Mesodermal cell (in vitro differentiated cells): ENCODE measurements around the gene TTC28.

Experiments used
- H3K27ac ChIP-seq: 2 replicates; pipeline ENCODE4 v1.7.0; 2013; ENCODE audit warnings: mild to moderate bottlenecking, low read depth, low read length, moderate library complexity; ENCODE audit not compliant: severe bottlenecking
- H3K36me3 ChIP-seq: 2 replicates; pipeline ENCODE4 v1.7.1; 2013; ENCODE audit warnings: mild to moderate bottlenecking, low read length, moderate library complexity; ENCODE audit not compliant: control insufficient read depth, insufficient read depth
- H3K4me1 ChIP-seq: one replicate; pipeline ENCODE4 v1.7.1; 2013; ENCODE audit warnings: mild to moderate bottlenecking, low read length; ENCODE audit not compliant: insufficient read depth, control insufficient read depth, poor library complexity, severe bottlenecking
- H3K4me3 ChIP-seq: 2 replicates; pipeline ENCODE4 v1.7.0; 2013; ENCODE audit warnings: low read length, control low read depth, mild to moderate bottlenecking; ENCODE audit not compliant: insufficient read depth, poor library complexity, severe bottlenecking; ENCODE audit errors: extremely low read depth
- H3K9me3 ChIP-seq: 2 replicates; pipeline ENCODE4 v1.7.1; 2013; ENCODE audit warnings: mild to moderate bottlenecking, low read length, moderate library complexity; ENCODE audit not compliant: control insufficient read depth
- WGBS, 2 experiments: methylation state at CpG; one replicate each; pipeline ENCODE4 v1.1.5; 2013; ENCODE audit warnings: missing lambda C conversion rate in 2 of 2; ENCODE audit not compliant: insufficient coverage in 2 of 2; 5-methylcytosine and 5-hydroxymethylcytosine counted together

The TTC28 gene

GRCh38 chr22:27962268-27963044, 717.2 kb downstream of the TTC28 start:
- 88 to 93% methylated on average over 6 of the region's 9 CpGs for WGBS, 2 experiments
- H3K4me3 ChIP-seq: no peak overlapping the region
- H3K9me3 ChIP-seq: no peaks in the 10 kb centered on the region
- H3K36me3 ChIP-seq: no peaks in the 10 kb centered on the region
- peak overlapping the region; percentile 47 for H3K27ac ChIP-seq
- H3K4me1 ChIP-seq: peaks cover 4% of the 10 kb centered on the region

- H3K9me3 ChIP-seq: no peaks in the 10 kb centered on the region
- H3K4me3 ChIP-seq: no peak overlapping the region
- H3K36me3 ChIP-seq: no peaks in the 10 kb centered on the region
- 100% methylated on average over 1 of the region's 1 CpG; no CpG with 5 or more reads in 1 of the 2 experiments for WGBS, 2 experiments
- H3K27ac ChIP-seq: no peak overlapping the region
- H3K4me1 ChIP-seq: peaks cover 4% of the 10 kb centered on the region
These were observed 718.0 kb downstream of the TTC28 start for GRCh38 chr22:27961680-27962079.

- H3K4me3 ChIP-seq: no peak overlapping the region
- WGBS, 2 experiments: no CpG with 5 or more reads among the region's 4 CpGs
- H3K27ac ChIP-seq: no peak overlapping the region
- H3K36me3 ChIP-seq: no peaks in the 10 kb centered on the region
- no peaks in the 10 kb centered on the region for H3K9me3 ChIP-seq
- H3K4me1 ChIP-seq: peaks cover 4% of the 10 kb centered on the region
These were observed 718.5 kb downstream of the TTC28 start for GRCh38 chr22:27961182-27961581.

- peaks cover 4% of the 10 kb centered on the region for H3K4me1 ChIP-seq
- H3K9me3 ChIP-seq: no peaks in the 10 kb centered on the region
- no peak overlapping the region for H3K27ac ChIP-seq
- WGBS, 2 experiments: 68 to 78% methylated on average over 7 to 8 of the region's 8 CpGs
- no peak overlapping the region for H3K4me3 ChIP-seq
- H3K36me3 ChIP-seq: no peaks in the 10 kb centered on the region
These were observed 720.1 kb downstream of the TTC28 start for GRCh38 chr22:27959335-27960090.

GRCh38 chr22:27952779-27953178, 726.9 kb downstream of the TTC28 start:
- H3K9me3 ChIP-seq: no peaks in the 10 kb centered on the region
- WGBS, 2 experiments: 100% methylated on average over 1 of the region's 3 CpGs; no CpG with 5 or more reads in 1 of the 2 experiments
- H3K27ac ChIP-seq: no peak overlapping the region
- H3K4me1 ChIP-seq: peaks cover 10% of the 10 kb centered on the region
- H3K4me3 ChIP-seq: no peak overlapping the region
- no peaks in the 10 kb centered on the region for H3K36me3 ChIP-seq

- no peak overlapping the region for H3K4me3 ChIP-seq
- no peak overlapping the region for H3K27ac ChIP-seq
- WGBS, 2 experiments: 95 to 100% methylated on average over 1 to 3 of the region's 3 CpGs
- no peaks in the 10 kb centered on the region for H3K36me3 ChIP-seq
- peaks cover 14% of the 10 kb centered on the region for H3K4me1 ChIP-seq
- H3K9me3 ChIP-seq: no peaks in the 10 kb centered on the region
These were observed 727.5 kb downstream of the TTC28 start for GRCh38 chr22:27952091-27952490.

- WGBS, 2 experiments: no CpG with 5 or more reads among the region's 3 CpGs
- Histone ChIP-seq H3K4me1 (peaks cover 14% of the 10 kb centered on the region), H3K36me3 (no peaks in the 10 kb centered on the region), H3K9me3 (no peaks in the 10 kb centered on the region), H3K27ac (no peak overlapping the region), H3K4me3 (no peak overlapping the region)
These were observed 730.2 kb downstream of the TTC28 start for GRCh38 chr22:27949421-27949820.

- 67 to 100% methylated on average over 1 of the region's 2 CpGs for WGBS, 2 experiments
- Histone ChIP-seq H3K36me3 (no peaks in the 10 kb centered on the region), H3K4me3 (no peak overlapping the region), H3K27ac (no peak overlapping the region), H3K9me3 (no peaks in the 10 kb centered on the region), H3K4me1 (peaks cover 14% of the 10 kb centered on the region)
These were observed 731.1 kb downstream of the TTC28 start for GRCh38 chr22:27948569-27948968.

- Histone ChIP-seq H3K27ac (no peak overlapping the region), H3K36me3 (no peaks in the 10 kb centered on the region), H3K4me1 (peaks cover 12% of the 10 kb centered on the region), H3K4me3 (no peak overlapping the region), H3K9me3 (no peaks in the 10 kb centered on the region)
- 92 to 95% methylated on average over 4 of the region's 4 CpGs for WGBS, 2 experiments
These were observed 732.2 kb downstream of the TTC28 start for GRCh38 chr22:27947448-27947847.

GRCh38 chr22:27941143-27941542, 738.5 kb downstream of the TTC28 start:
- Histone ChIP-seq H3K4me1 (no peaks in the 10 kb centered on the region), H3K27ac (no peak overlapping the region), H3K36me3 (peaks cover 4% of the 10 kb centered on the region), H3K9me3 (no peaks in the 10 kb centered on the region), H3K4me3 (no peak overlapping the region)

- Histone ChIP-seq H3K9me3 (no peaks in the 10 kb centered on the region), H3K27ac (no peak overlapping the region), H3K36me3 (peaks cover 9% of the 10 kb centered on the region), H3K4me3 (no peak overlapping the region), H3K4me1 (no peaks in the 10 kb centered on the region)
- WGBS, 2 experiments: 84 to 100% methylated on average over 1 to 2 of the region's 2 CpGs
These were observed 742.2 kb downstream of the TTC28 start for GRCh38 chr22:27937453-27937852.
